Osteocyte (in vitro differentiated cells): ENCODE results near the gene EXOC5. TPM values are rescaled to one million over a fixed set of nuclear protein-coding genes. Genes with fewer than 3 reads are reported as not detected.

Source experiments
- DNase-seq: peaks from one replicate; pipeline ENCODE4 v3.0.0; 2021; ENCODE audit warnings: mixed read lengths; ENCODE audit not compliant: unreplicated experiment; ENCODE audit errors: extremely low spot score
- H3K27ac Mint-ChIP-seq: one replicate; pipeline ENCODE4 v1.8.0; 2021; ENCODE audit warnings: mild to moderate bottlenecking, mixed read lengths; ENCODE audit not compliant: unreplicated experiment
- H3K27me3 Mint-ChIP-seq: one replicate; pipeline ENCODE4 v1.8.0; 2021; ENCODE audit warnings: mixed read lengths; ENCODE audit not compliant: unreplicated experiment
- H3K36me3 Mint-ChIP-seq: one replicate; pipeline ENCODE4 v1.8.0; 2021; ENCODE audit warnings: mixed read lengths; ENCODE audit not compliant: unreplicated experiment
- H3K4me1 Mint-ChIP-seq: one replicate; pipeline ENCODE4 v1.8.0; 2021; ENCODE audit warnings: mixed read lengths; ENCODE audit not compliant: unreplicated experiment
- H3K4me3 Mint-ChIP-seq: one replicate; pipeline ENCODE4 v1.8.0; 2021; ENCODE audit warnings: mild to moderate bottlenecking, moderate library complexity, mixed read lengths; ENCODE audit not compliant: unreplicated experiment
- H3K9me3 Mint-ChIP-seq: one replicate; pipeline ENCODE4 v1.8.0; 2021; ENCODE audit warnings: mixed read lengths; ENCODE audit not compliant: unreplicated experiment
- total RNA-seq: library from RNA; stranded (reverse); gene quantifications from 2 replicates; pipeline ENCODE4 v1.2.1, GENCODE V29; 2021
- TF ChIP-seq, protein P1 (sequence below): fragments of 200-600 bp; sonication (generic); IDR thresholded peaks from 2 replicates; pipeline ENCODE4 v1.5.0; 2021; ENCODE audit warnings: antibody characterized with exemption, mild to moderate bottlenecking, moderate library complexity

EXOC5 gene
- total RNA-seq, 1 donor from 2014 or later = 72.3 TPM

DNA sequence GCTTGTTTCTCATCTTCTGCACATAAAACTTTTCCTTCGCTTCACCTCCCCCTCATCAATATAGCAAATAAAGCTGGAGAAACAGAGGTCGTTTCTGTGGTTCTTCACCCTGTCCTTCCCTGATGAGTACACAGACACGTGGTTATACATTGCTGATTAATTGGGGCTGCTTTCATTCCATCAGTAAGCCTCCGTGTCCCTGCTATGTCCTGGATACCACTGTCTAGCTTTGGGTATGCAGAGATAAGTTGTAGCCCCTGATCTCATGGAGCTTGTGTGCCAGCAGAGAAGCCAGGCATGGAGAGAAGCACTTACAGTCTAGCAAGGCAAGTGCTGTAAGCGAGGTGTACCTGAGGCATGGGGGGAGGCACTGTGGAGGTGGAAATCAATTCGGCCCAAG, 108.4 kb downstream of the EXOC5 start:
- Mint-ChIP-seq H3K4me1 (no peaks in the 10 kb centered on the region), H3K4me3 (no peak overlapping the region), H3K27me3 (peaks cover 14% of the 10 kb centered on the region), H3K36me3 (no peaks in the 10 kb centered on the region), H3K27ac (no peak overlapping the region), H3K9me3 (no peaks in the 10 kb centered on the region)
- no peak for DNase-seq
- TF ChIP-seq, protein P1, sequence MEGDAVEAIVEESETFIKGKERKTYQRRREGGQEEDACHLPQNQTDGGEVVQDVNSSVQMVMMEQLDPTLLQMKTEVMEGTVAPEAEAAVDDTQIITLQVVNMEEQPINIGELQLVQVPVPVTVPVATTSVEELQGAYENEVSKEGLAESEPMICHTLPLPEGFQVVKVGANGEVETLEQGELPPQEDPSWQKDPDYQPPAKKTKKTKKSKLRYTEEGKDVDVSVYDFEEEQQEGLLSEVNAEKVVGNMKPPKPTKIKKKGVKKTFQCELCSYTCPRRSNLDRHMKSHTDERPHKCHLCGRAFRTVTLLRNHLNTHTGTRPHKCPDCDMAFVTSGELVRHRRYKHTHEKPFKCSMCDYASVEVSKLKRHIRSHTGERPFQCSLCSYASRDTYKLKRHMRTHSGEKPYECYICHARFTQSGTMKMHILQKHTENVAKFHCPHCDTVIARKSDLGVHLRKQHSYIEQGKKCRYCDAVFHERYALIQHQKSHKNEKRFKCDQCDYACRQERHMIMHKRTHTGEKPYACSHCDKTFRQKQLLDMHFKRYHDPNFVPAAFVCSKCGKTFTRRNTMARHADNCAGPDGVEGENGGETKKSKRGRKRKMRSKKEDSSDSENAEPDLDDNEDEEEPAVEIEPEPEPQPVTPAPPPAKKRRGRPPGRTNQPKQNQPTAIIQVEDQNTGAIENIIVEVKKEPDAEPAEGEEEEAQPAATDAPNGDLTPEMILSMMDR = no peak

GRCh38 chr14:57153286-57153685, 115.4 kb downstream of the EXOC5 start:
- H3K4me3 Mint-ChIP-seq = no peak overlapping the region
- no peaks in the 10 kb centered on the region for H3K9me3 Mint-ChIP-seq
- no peaks in the 10 kb centered on the region for H3K36me3 Mint-ChIP-seq
- H3K4me1 Mint-ChIP-seq = no peaks in the 10 kb centered on the region
- H3K27me3 Mint-ChIP-seq = peaks cover 3% of the 10 kb centered on the region
- TF ChIP-seq, protein P1 = no peak
- H3K27ac Mint-ChIP-seq = no peak overlapping the region
- DNase-seq = no peak

Other genes starting within 250 kb of the EXOC5 start
- gene AP5M1, start 66 bp upstream of the EXOC5 start, total RNA-seq = 36.0 and 40.2 TPM in 2 replicates
- 13.5 and 15.1 TPM in 2 replicates for gene NAA30, start 121.7 kb upstream of the EXOC5 start, total RNA-seq
- not detected in 2 replicates for gene CCDC198, start 225.0 kb upstream of the EXOC5 start, total RNA-seq